Measurements from ENCODE around the gene XPNPEP3.

DNA sequence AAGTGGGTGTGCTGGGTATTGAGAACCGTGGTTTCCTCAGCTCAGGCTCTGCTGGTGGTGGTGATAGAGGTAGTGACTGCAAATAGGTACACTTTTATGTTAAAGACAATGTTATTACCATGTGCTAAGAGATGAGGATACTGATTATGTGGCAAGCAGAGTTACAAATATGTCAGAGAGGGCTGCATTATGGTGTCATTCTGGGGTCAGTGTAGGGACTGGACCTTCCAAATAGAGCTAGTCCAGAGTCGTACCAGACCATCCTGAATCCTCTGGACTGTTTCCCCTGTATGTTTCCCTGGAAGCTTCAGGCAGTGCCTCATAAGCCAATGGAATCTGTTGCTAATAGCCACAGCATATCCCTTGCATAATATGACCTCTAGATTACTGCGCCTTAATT is 5.1 kb downstream of the XPNPEP3 start, which contains the start of gene DNAJB7:
- TF ChIP-seq, protein P1, sequence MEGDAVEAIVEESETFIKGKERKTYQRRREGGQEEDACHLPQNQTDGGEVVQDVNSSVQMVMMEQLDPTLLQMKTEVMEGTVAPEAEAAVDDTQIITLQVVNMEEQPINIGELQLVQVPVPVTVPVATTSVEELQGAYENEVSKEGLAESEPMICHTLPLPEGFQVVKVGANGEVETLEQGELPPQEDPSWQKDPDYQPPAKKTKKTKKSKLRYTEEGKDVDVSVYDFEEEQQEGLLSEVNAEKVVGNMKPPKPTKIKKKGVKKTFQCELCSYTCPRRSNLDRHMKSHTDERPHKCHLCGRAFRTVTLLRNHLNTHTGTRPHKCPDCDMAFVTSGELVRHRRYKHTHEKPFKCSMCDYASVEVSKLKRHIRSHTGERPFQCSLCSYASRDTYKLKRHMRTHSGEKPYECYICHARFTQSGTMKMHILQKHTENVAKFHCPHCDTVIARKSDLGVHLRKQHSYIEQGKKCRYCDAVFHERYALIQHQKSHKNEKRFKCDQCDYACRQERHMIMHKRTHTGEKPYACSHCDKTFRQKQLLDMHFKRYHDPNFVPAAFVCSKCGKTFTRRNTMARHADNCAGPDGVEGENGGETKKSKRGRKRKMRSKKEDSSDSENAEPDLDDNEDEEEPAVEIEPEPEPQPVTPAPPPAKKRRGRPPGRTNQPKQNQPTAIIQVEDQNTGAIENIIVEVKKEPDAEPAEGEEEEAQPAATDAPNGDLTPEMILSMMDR (IDR thresholded peaks at IDR 0.05): no peak
- TF ChIP-seq POLR2AphosphoS5 (IDR thresholded peaks at IDR 0.05): no peak

All from esophagus muscularis mucosa (tissue), 3 donors.